ENCODE results near the gene PCNT. TPM values are rescaled to one million over a fixed set of nuclear protein-coding genes. Genes with fewer than 3 reads are reported as not detected.

Gene PCNT
- polyA plus RNA-seq, 1 donor from 2014 or later, result 28.2 TPM

- no peaks in the 10 kb centered on the region for H3F3A ChIP-seq (ENCODE audit: insufficient read depth, low read length, poor library complexity, severe bottlenecking)
- H3K4me3 ChIP-seq (ENCODE audit: low read length), result no peak overlapping the region
- no peak overlapping the region for H3K4me2 ChIP-seq (ENCODE audit: low read length)
- H3K27me3 ChIP-seq (ENCODE audit: insufficient read depth, low read depth, low read length), result no peaks in the 10 kb centered on the region
- no peaks in the 10 kb centered on the region for H3K9me3 ChIP-seq (ENCODE audit: low read length)
- no peak overlapping the region for H3K27ac ChIP-seq (ENCODE audit: low read length)
- TF ChIP-seq EP300 (conservative IDR thresholded peaks at IDR 0.05; ENCODE audit: poor library complexity, severe bottlenecking) (no peak), TAF1 (IDR thresholded peaks at IDR 0.05; ENCODE audit: low read depth) (no peak), REST (IDR thresholded peaks at IDR 0.05; ENCODE audit: borderline replicate concordance) (no peak), SMC3 (conservative IDR thresholded peaks at IDR 0.05; ENCODE audit: poor library complexity) (no peak), MXI1 (conservative IDR thresholded peaks at IDR 0.05; ENCODE audit: poor library complexity, severe bottlenecking) (no peak), POLR2AphosphoS5 (IDR thresholded peaks at IDR 0.05) (no peak), CTCF (IDR thresholded peaks at IDR 0.05; ENCODE audit: poor library complexity, severe bottlenecking) (no peak), RAD21 (conservative IDR thresholded peaks at IDR 0.05) (no peak), EZH2 (IDR thresholded peaks at IDR 0.05; ENCODE audit: borderline replicate concordance, insufficient read depth, low read length, poor library complexity, severe bottlenecking) (no peak)
- H3K79me2 ChIP-seq (replicated peaks; ENCODE audit: insufficient read depth, low read length), result no peaks in the 10 kb centered on the region
- H4K20me1 ChIP-seq (ENCODE audit: insufficient read depth), result no peaks in the 10 kb centered on the region
- no peak overlapping the region for H3K9ac ChIP-seq (ENCODE audit: low read length)
- no peaks in the 10 kb centered on the region for H3K9me2 ChIP-seq (ENCODE audit: insufficient read depth, low read length)
- H3K36me3 ChIP-seq (ENCODE audit: insufficient read depth, low read length), result no peaks in the 10 kb centered on the region
- H2AFZ ChIP-seq (ENCODE audit: low read depth, low read length), result no peak overlapping the region
Observed at GRCh38 chr21:46436621-46437020, 112.7 kb downstream of the PCNT start.

GRCh38 chr21:46437096-46437498 is 113.1 kb downstream of the PCNT start:
- H3K27ac ChIP-seq (ENCODE audit: low read length), result no peak overlapping the region
- no peaks in the 10 kb centered on the region for H3K9me2 ChIP-seq (ENCODE audit: insufficient read depth, low read length)
- H3K79me2 ChIP-seq (replicated peaks; ENCODE audit: insufficient read depth, low read length), result no peaks in the 10 kb centered on the region
- H3K9ac ChIP-seq (ENCODE audit: low read length), result no peak overlapping the region
- no peaks in the 10 kb centered on the region for H3F3A ChIP-seq (ENCODE audit: insufficient read depth, low read length, poor library complexity, severe bottlenecking)
- H3K4me3 ChIP-seq (ENCODE audit: low read length), result no peak overlapping the region
- H3K36me3 ChIP-seq (ENCODE audit: insufficient read depth, low read length), result no peaks in the 10 kb centered on the region
- no peaks in the 10 kb centered on the region for H3K27me3 ChIP-seq (ENCODE audit: insufficient read depth, low read depth, low read length)
- H2AFZ ChIP-seq (ENCODE audit: low read depth, low read length), result no peak overlapping the region
- H3K9me3 ChIP-seq (ENCODE audit: low read length), result no peaks in the 10 kb centered on the region
- TF ChIP-seq TAF1 (IDR thresholded peaks at IDR 0.05; ENCODE audit: low read depth) (no peak), SMC3 (conservative IDR thresholded peaks at IDR 0.05; ENCODE audit: poor library complexity) (no peak), EP300 (conservative IDR thresholded peaks at IDR 0.05; ENCODE audit: poor library complexity, severe bottlenecking) (no peak), POLR2AphosphoS5 (IDR thresholded peaks at IDR 0.05) (no peak), EZH2 (IDR thresholded peaks at IDR 0.05; ENCODE audit: borderline replicate concordance, insufficient read depth, low read length, poor library complexity, severe bottlenecking) (no peak), CTCF (IDR thresholded peaks at IDR 0.05; ENCODE audit: poor library complexity, severe bottlenecking) (no peak), RAD21 (conservative IDR thresholded peaks at IDR 0.05) (no peak), MXI1 (conservative IDR thresholded peaks at IDR 0.05; ENCODE audit: poor library complexity, severe bottlenecking) (no peak), REST (IDR thresholded peaks at IDR 0.05; ENCODE audit: borderline replicate concordance) (no peak)
- no peak overlapping the region for H3K4me2 ChIP-seq (ENCODE audit: low read length)
- no peaks in the 10 kb centered on the region for H4K20me1 ChIP-seq (ENCODE audit: insufficient read depth)
